Adrenal gland (tissue), 5 donors: Measurements from ENCODE around the gene LTA.
A peak's percentile ranks its signal among the peaks of the same experiment; 100 is the strongest.

ENCODE experiments used
- CTCF ChIP-seq, 6 experiments: fragments of 450-650 bp in 4 of 6; fragments of 200-600 bp in 2 of 6; sonication (generic) in 1 of 6; IDR thresholded peaks; 1 replicate in 5 of 6; 2 replicates in 1 of 6; pipeline versions ENCODE4 v1.5.1 to v1.8.0; 2016 to 2021; ENCODE audit warnings: antibody characterized with exemption in 6 of 6, mild to moderate bottlenecking in 2 of 6, moderate library complexity in 1 of 6
- POLR2A ChIP-seq, 2 donors: fragments of 450-650 bp; IDR thresholded peaks; one replicate each; pipeline ENCODE4 v1.6.1; 2017; ENCODE audit warnings: antibody characterized with exemption in 2 of 2, mild to moderate bottlenecking in 2 of 2, moderate library complexity in 1 of 2
- donor health status: DM: no; HTN: no; CAD: no.

- TF ChIP-seq CTCF (IDR thresholded peaks at IDR 0.05) (no peak), POLR2A (IDR thresholded peaks at IDR 0.05) (peak; percentile 33 to 48)
Measured at GRCh38 chr6:31575335-31575901, 3.3 kb downstream of the LTA start, which contains the start of gene TNF.
